ENCODE results near the gene ACSL1. TPM values are rescaled to one million over a fixed set of nuclear protein-coding genes. Genes with fewer than 3 reads are reported as not detected.
"Not testable (repeated sequence)": the region's sequence is repeated elsewhere in the genome, so short reads cannot be mapped to it uniquely, and the experiment has no call there.

ACSL1 gene
- polyA plus RNA-seq, 10 donors: 39.5 to 55.4 (median 47.4) TPM

- DNase-seq: no peak
Measured at GRCh38 chr4:184794470-184794869, 31.3 kb downstream of the ACSL1 start.

GRCh38 chr4:184793735-184794355, 31.9 kb downstream of the ACSL1 start:
- DNase-seq: no peak

GRCh38 chr4:184792950-184793555, 32.7 kb downstream of the ACSL1 start:
- peak in 1 of 3 donors; percentile 70 for DNase-seq

GRCh38 chr4:184792334-184792733, 33.4 kb downstream of the ACSL1 start:
- DNase-seq: no peak

GRCh38 chr4:184790826-184791225, 34.9 kb downstream of the ACSL1 start:
- DNase-seq: no peak

GRCh38 chr4:184787766-184788503, 37.8 kb downstream of the ACSL1 start:
- DNase-seq: no peak

- no peak for DNase-seq
Measured at GRCh38 chr4:184785813-184786212, 40.0 kb downstream of the ACSL1 start.

- no peak for DNase-seq
Measured at GRCh38 chr4:184784628-184785257, 41.0 kb downstream of the ACSL1 start.

GRCh38 chr4:184782731-184783373, 42.9 kb downstream of the ACSL1 start:
- peak in 1 of 3 donors; percentile 24 for DNase-seq

GRCh38 chr4:184779160-184779559, 46.6 kb downstream of the ACSL1 start:
- DNase-seq: not testable (repeated sequence)

GRCh38 chr4:184778325-184778724, 47.4 kb downstream of the ACSL1 start:
- no peak for DNase-seq

GRCh38 chr4:184776821-184777220, 48.9 kb downstream of the ACSL1 start:
- DNase-seq: no peak

- no peak for DNase-seq
Measured at GRCh38 chr4:184775854-184776555, 49.8 kb downstream of the ACSL1 start.

- DNase-seq: no peak
Measured at GRCh38 chr4:184774152-184774551, 51.6 kb downstream of the ACSL1 start.

- DNase-seq: no peak
Measured at GRCh38 chr4:184771416-184771815, 54.4 kb downstream of the ACSL1 start.

GRCh38 chr4:184769141-184769765, 56.5 kb downstream of the ACSL1 start:
- no peak for DNase-seq

GRCh38 chr4:184768296-184768695, 57.5 kb downstream of the ACSL1 start:
- no peak for DNase-seq

- no peak for DNase-seq
Measured at GRCh38 chr4:184766446-184766845, 59.3 kb downstream of the ACSL1 start.

- DNase-seq: no peak
Measured at GRCh38 chr4:184765473-184766340, 60.1 kb downstream of the ACSL1 start.

- DNase-seq: no peak
Measured at GRCh38 chr4:184764601-184765000, 61.2 kb downstream of the ACSL1 start.

Measured in muscle of back (tissue), 11 donors.